ELF-1 (cell line): Measurements from ENCODE around the gene EIF4EBP2.
A peak's percentile ranks its signal among the peaks of the same experiment; 100 is the strongest.

Experiments used
- DNase-seq: peaks from one replicate; pipeline ENCODE4 v3.0.0-alpha.2; 2016; ENCODE audit warnings: low read depth, low spot score

Gene EIF4EBP2, protein sequence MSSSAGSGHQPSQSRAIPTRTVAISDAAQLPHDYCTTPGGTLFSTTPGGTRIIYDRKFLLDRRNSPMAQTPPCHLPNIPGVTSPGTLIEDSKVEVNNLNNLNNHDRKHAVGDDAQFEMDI

DNA sequence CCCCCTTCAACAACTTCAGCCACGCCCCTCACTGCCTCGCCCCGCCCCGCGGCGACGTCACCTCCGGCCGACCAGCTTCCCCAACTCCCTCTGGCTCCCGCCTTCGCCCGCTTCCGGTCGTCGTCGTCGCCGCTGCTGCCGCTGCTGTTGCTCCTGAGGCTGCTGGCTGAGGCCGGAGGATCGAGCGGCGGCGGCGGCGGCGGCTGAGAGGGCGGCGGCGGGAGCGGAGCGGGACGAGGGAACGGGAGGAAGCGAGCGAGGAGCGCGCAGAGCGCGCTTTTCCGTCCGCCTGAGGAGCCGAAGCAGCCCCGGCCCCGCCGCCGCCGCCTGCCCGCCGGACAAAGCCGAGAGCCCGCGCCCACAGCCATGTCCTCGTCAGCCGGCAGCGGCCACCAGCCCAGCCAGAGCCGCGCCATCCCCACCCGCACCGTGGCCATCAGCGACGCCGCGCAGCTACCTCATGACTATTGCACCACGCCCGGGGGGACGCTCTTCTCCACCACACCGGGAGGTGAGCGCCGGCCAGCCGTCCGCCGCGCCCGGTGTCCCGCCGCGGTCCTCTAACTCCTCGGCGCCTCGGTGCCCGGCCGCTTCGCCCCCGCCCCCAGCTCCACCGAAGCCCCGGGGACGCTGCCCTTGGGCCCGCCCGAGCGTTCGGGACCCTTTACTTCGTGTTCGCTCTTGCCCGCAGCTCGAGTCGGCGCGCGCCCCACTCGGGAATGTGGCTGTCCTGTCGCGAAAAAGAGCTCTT lies at the start of gene EIF4EBP2:
Gene EIF4EBP2 (plus strand): TSS at position 110 of the 751 bp plus-strand sequence. CDS start 257 bp downstream, at position 367.
- DNase-seq = peak; percentile 96

DNA sequence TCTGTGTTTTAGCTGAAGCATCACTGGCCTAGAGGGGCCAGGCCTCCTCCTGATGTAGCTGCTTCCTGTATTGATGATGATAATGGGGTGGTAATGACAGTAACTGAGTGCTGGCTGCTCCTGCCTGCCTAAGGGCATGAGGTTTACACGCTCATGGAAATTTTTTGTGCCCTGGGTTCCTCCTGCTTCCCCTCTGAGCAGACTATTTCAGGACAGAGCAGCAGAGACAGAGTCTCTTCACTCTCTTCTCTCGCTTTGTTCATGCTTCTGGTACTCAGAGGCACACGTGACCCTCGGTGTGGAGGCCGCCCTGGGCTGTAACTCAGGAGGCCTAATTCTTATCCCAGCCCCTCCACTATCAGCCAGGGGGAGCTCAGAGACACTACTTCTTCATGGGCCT lies 49.4 kb upstream of the EIF4EBP2 start:
- DNase-seq = no peak

DNA sequence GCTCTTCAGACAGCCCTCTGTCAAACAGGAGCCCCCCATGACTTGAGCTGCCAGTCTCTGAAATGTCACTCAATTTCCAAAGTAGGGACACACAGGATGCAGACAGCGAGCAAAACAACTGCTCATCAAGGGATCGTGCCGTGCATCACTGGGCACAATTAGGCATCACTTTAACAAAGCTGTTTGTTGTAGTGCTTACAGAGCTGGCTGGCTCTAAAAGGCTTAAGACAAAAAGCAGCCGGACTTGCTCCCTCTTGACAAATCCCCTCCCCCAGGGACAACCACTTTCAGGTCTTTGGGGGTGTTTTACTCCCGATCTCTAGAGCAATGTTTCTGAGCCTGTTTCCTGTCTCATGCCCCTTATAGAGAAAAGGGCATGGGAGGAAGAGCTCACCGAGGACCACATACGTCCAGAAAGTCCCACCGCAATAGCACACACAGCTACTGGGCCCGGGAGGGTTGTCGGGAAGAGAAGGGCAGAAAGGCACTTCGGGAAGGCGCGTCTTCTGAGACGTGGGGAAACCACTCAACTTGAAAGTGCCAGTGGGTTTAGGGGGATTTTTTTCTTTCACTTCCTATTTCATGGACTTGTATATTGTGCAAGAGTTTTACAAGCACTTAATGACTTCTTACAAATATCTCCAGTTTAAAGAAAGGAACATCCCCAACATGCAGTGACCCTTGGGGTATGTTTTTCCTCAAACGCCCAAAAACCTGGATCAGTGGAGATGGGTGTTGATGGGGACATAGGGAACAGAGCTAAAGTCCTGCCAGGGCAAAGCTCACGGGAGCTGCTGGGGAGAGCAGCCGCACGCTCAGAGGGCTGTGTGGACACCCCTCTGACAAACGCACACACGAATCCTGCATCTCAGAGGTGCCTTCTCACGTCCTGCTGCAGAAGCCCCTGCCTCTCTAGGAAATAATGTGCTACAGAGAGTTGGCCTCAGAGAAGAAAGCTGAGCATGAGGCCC lies 48.6 kb upstream of the EIF4EBP2 start:
- DNase-seq = no peak

DNA sequence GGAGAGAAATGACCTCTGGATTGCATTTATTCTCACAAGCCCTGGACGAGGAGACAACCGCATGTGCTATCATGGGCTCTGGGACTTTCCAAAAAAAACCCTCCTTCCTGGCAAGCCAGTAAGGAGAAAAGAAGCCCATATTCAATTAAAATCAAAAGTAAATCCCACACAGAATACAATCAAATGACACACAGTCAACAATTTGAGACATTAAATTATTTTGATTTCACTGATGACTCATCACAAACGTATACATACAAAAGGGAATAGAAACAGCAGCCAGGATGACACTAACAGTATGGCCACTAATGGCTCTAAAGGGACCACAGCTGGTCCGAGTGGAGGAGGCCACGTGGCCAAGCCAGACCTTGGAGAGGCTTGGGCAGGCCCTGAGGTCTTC lies 46.4 kb upstream of the EIF4EBP2 start:
- no peak for DNase-seq

DNA sequence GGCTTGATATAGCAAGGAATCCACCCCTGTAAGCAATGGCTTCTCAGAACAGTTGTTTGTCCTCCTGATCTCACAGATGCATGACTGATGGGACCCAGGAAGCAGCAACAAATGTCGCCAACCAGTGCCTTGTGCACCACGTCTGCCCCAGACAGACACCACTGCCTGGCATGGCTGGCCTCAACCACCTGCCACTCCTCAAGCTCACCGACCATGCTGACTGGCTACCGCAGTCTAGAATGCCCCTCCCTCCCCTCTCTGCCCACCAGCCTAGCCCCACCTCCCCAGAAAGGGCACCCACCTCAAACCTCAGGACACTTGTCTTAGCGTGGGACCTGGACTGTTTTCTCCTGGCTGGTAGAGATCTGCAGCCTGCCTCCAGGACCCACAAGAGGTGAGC lies 45.5 kb upstream of the EIF4EBP2 start:
- DNase-seq = no peak

DNA sequence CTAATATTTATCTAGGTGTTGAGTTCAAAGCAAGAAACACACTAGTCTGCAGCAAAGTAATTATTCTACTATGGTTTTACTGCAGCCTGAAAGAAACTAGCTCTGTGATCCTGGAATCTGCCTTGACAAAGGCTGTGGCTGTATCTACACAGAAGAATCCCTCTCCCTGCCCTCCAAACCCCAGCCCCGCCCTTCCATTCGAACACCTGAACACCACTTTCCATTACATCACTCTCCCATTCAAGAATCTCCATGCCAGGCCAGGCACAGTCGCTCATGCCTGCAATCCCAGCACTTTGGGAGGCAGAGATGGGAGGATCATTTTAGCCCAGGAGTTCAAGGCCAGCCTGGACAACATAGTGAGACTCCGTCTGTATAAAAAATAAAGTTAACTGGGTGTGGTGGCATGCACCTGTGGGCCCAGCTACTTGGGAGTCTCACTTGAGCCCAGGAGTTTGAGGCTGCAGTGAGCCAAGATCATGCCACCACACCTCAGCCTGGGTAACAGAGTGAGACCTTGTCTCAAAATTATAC lies 44.9 kb upstream of the EIF4EBP2 start:
- no peak for DNase-seq

DNA sequence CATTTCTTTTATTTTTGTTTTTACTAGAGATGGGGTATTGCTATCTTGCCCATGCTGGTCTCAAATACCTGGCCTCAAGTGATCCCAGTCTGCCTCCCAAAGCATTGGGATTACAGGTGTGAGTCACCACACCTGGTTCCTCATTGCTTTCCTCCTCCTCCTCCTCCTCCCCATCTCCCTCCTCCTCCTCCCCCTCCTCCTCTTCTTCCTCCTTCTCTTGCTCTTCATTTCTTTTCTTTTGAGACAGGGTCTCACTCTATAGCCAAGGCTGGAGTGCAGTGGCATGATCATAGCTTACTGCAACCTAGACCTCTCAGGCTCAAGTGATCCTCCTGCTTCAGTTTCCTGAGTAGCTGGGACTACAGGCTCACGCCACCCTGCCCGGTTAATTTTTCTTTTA lies 43.7 kb upstream of the EIF4EBP2 start:
- no peak for DNase-seq

DNA sequence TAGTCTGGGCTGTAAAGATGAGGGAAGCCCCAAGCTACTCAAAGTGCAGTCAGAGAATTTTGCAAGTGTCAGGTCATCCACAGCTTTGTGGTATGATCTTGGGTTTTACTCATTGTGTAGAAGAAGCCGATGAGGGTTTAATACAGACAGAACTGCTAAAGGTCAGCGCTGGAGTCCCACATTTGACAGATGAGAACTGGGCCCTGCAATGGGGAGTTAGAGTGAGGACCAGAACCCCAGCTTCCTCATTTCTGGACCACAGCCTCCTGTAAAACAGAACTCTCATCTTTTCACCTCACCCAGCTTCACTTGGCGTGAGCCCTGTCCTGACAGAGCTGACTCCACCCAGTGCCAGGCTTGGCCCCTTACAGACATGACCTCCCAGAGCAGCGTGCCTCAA lies 41.6 kb upstream of the EIF4EBP2 start:
- no peak for DNase-seq

DNA sequence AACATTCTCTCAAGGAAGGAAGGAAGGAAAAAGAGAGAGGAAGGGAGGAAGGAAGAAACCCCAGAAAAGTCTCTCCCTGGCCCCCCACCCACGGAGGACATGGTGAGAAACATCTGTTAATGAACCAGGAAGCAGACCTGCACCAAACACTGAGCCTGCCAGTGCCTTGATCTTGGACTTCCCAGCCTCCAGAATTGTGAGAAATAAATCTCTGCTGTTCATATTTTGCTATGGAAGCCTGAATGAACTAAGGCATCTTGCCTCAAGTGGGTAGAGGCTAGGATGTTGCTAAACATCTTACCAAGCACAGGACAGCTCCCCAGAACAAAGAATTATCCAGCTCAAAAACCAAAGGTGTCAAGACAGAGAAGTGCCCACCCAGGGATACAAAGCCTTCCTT lies 40.7 kb upstream of the EIF4EBP2 start:
- DNase-seq = no peak

DNA sequence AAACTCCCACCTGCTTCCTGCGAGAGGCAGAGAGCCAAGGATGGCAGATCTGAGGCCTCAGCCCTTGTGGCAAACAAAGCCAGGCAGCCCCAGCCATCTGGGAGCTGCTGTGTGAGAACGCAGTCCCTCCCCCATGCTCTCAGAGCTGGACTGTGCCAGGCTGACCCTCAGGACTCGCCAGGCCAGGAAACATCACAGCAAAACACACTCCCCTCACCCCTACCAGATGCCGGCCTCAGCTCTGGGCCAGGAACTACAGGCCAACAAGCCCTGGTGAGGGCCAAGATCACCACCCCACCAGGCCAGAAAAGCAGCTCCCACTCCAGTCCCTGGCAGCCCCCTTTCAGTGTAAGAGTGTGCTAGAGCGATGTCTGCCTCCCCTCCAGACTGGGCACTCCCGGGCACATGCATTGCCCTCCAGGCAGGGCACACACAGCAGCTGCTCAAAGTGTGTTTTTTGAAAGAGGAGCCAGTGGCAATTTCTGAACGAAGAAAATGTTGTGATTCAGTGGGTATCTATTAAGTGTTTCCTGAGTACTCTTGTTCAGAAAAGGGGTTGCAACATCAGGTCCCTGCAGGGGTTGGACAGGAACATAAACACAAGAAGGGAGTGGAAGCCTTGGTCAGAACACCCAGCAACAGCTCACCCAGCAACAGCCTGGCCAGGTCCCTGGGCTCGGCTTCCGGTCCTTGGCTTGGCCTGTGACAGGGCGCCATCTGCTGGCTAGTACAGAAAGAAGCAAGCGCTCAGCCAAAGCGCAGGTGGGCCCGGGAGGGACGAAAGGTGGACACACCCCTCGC lies 39.8 kb upstream of the EIF4EBP2 start:
- peak; percentile 91 for DNase-seq

DNA sequence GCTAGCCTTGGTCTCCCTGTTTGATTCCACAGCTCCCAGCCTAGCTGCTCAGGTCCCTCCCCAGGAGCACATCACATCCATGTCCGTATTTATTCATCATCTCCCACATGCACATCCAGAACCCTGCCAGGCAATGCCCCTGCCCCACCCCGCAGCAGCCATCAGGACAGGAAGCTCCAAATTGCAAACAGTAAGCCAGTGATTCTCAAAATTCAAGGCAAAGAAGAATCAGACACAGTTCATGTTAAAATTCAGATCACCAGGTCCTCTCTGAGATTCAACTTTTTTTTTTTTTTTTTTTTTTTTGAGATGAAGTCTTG lies 39.2 kb upstream of the EIF4EBP2 start:
- no peak for DNase-seq

DNA sequence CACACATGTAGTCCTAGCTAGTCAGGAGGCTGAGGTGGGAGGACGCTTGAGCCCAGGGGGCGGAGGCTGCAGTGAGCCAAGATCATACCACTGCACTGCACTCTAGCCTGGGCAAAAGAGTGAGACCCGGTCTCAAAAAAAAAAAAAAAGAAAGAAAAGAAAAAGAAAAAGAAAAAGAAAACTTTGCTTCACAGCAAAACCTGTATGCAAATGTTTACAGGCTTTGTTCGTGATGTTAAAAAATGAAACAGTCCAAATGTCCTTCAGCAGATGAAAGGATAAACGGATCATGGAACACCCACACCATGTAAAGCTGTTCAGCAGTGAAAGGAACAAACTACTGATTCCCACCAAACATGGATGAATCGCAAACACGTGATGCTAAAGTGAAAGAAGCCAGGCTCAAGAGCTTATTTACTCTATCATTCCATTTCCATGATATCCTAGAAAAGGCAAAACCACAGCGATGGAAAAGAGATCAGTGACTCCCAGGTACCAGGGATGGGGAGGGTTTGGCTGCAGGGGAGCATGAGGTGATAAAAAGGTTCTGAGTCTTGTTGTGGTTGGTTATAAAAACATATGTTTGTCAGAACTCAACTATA lies 36.6 kb upstream of the EIF4EBP2 start:
- no peak for DNase-seq

DNA sequence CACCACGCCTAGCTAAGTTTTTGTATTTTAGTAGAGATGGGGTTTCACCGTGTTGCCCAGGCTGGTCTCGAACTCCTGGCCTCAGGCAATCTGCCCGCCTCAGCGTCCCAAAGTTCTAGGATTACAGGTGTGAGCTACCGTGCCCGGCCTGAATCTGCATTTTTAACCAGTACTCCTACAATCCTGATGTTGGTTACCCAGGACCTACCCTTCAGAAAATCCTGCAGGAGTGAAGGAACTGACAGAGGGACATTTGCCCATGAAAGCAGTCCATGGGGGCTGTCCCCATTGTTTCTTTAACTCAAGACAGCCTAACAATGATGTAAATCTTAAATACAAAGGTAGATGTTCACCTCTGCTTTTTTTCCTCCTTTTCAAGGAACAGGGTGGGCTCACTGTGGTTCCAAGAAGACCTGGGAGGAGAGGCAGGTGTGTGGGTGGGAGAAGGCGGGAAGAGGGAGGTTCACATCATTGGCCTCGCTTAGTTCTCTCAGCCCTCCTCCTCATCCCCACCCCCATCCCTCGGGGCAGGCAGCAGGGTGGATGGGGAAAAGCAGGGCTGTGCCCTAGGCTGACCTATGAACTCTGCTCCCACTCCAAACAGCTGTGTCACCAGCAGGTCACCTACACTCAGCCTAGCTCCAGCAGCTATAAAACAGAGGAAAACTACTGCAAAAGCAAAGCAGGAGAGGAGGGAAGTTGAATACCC lies 35.0 kb upstream of the EIF4EBP2 start:
- peak; percentile 88 for DNase-seq

DNA sequence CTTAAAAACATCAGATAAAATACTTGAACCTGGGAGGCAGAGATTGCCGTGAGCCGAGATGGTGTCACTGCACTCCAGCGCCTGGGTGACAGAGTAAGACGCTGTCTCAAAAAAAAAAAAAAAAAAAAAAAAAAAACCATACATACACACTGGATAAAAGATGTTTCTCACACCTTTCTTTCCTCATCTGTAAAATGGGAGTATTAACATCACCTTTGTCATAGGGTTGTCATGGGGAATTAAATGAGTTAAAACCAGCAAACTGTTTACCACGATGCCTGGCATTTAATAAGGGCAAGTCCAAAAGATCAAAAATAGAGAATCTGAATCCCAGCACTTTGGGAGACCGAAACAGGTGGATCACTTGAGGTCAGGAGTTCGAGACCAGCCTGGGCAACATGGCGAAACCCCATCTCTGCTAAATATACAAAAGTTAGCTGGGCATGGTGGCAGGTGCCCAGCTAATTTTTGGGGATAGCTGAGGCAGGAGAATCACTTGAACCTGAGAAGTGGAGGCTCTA lies 34.4 kb upstream of the EIF4EBP2 start:
- DNase-seq = no peak

DNA sequence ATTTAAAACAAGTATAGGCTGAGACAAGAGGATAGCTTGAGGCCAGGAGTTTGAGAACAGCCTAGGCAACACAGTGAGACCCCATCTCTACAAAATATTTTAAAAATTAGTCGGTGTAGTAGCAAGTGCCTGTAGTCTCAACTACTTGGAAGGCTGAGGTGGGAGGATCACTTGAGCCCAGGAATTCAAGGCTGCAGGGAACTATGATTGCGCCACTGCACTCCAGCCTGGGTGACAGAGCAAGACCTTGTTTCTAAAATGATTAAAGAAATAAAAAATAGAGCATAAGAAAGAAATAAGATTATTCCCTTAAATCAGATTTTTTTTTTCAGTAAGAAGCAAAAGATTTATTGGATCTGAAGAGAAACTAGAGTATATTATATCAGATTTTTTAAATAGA lies 33.2 kb upstream of the EIF4EBP2 start:
- no peak for DNase-seq

DNA sequence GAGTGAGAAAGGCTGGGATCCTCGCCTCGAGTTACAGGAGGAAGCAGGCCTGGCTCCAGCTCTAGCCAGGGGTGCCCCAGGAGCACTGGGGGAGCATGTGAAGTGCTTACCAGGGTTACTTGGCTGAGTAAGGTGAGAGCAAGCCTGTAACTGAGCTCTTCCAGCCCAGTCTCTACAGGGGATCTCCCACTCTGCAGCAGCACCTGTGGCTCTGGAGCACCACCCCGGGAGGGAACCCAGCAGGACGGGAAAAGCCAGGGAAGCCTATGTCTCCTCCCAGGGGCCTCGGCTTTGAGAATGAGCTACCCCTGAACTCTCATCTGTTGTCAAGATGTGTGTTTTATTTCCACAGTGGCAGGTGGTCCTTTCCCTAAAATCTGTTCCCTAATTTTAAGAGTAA lies 32.1 kb upstream of the EIF4EBP2 start:
- DNase-seq = no peak

DNA sequence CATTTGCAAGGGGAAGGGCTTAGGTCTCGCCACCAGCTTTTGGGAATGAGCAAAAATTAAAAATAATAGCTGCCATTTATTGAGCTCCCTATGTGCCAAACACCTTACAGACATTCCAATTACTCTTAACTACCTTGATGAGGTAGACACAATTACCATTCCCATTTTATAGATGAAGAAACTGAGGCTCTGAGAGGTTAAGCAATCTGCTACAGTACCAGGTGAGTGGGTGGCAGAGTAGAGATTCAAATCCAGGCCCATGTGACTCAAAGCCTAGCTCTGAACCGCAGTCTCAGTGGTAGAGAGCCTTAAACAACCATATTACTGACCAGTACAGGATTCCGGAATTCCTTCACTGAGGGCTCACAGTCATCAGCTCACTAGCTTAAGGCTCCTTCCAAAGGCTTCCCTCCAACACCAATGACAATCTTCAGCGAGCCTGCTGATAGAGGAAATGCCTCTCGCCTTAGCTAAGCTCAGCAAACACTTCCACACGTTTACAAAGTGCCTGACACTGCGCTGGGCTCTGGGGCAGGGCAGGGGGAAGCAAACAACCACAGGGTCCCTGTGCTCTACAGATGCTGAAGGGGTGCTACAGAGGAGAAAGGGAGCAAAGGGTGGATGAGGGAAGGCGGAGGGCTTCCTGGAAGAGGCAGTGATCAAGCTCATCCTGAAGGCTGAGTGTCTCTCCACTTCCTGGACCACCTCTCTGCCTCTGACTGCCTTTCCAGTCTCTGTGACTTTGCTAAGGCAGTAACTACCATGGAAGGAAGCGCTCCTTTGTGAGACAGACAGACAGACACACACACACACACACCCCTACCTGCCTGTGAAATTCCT lies 28.9 kb upstream of the EIF4EBP2 start:
- no peak for DNase-seq

DNA sequence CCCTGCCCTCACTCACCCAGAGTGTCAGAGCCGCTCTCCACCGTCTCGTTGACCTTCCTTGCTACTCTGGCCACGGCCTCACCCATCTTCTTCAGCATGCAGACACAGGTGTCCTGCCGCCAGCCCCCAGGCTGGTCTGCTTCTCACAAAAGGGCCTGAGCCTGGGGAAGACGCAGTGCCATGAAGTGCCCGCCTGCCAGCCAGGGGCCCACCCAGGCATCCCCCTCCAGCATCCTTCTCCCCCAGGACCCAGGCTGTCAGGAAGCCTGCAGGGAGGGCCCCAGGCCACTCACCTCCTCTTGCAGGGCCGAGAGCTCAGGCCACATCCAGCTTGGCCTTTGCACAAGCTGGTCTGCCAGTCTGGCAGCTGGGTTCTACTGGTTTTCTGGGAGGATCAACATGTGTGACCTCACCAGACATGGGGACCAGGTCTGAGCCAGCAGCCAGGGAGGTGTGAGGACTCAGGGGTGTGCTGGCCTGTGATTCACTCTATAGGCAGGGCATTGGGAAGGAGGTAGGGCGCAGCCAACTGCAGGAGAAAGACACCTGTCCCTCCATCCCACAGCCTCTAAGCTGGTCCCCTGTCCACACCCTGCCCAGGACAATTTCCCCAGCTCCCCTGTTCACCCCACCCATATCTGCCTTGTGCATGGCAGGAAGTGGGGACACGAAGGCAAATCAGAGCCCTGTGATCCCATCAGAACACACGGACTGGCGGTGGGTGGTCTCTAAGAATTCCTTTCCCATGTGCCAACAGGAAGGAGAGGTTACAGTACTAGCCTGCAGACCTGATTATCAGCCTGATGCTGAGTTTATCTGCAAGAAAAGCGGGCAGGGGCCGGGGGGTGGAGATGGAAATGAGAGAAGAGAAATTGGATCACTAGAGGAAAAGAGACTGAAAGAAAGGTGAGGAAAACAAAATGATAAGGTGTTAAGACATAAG lies 27.2 kb upstream of the EIF4EBP2 start:
- DNase-seq = no peak
